ENCODE data around the gene SNX8. TPM values are rescaled to one million over a fixed set of nuclear protein-coding genes. Genes with fewer than 3 reads are reported as not detected.
A peak's percentile ranks its signal among the peaks of the same experiment; 100 is the strongest.

The SNX8 gene
- total and polyA plus RNA-seq, 2 donors (not counting 1 experiment from before 2014, with no cell fraction given): 64.4 to 126 TPM

DNA sequence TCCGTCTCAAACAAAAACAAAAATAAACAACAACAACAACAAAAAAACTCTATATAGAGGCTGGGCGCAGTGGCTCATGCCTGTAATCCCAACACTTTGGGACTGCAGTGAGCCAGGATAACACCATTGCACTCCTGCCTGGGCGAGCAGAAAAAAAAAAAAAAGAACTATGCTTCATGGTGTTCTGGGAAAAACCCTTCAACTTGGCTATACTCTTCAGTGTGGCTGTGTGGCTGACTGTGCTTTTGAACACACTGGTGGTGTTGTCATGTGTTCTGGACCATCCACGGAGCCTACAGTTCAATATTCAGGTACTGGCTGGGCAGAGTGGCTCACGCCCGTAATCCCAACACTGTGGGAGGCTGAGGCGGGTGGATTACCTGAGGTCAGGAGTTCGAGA lies 26.5 kb downstream of the SNX8 start:
- Histone ChIP-seq H3K4me2 (replicated peaks; ENCODE audit: low read depth, low read length, poor library complexity, severe bottlenecking) (peak overlapping the region; percentile 54), H4K20me1 (ENCODE audit: control insufficient read depth, insufficient read depth, low read length, poor library complexity, severe bottlenecking) (peaks cover 17% of the 10 kb centered on the region), H3K4me3 (ENCODE audit: control extremely low read depth in 1 of 5, extremely low read depth in 1 of 5, insufficient read depth in 1 of 5, low read depth in 2 of 5, low read length in 4 of 5) (no peak overlapping the region), H3K27ac (ENCODE audit: low read length in 2 of 2) (peak overlapping the region; percentile 75 to 76), H3K9me3 (ENCODE audit: control extremely low read depth in 1 of 3, control insufficient read depth in 2 of 3, insufficient read depth in 1 of 3, low read length in 2 of 3) (peaks cover 0 to 5% (median 0%) of the 10 kb centered on the region in 3 donors), H3K27me3 (replicated peaks in 1 of 4; ENCODE audit: control extremely low read depth in 1 of 4, control insufficient read depth in 3 of 4, insufficient read depth in 4 of 4, low read length in 3 of 4) (no peaks in the 10 kb centered on the region), H3K9ac (ENCODE audit: low read length) (no peak overlapping the region), H3K79me2 (ENCODE audit: control insufficient read depth, insufficient read depth, low read length) (peaks cover 92% of the 10 kb centered on the region), H2AFZ (ENCODE audit: insufficient read depth, low read depth, low read length, poor library complexity, severe bottlenecking) (peak overlapping the region; percentile 0), H3K36me3 (replicated peaks in 1 of 2; ENCODE audit: control extremely low read depth in 1 of 2, control insufficient read depth in 1 of 2, extremely low read depth in 1 of 2, insufficient read depth in 2 of 2, low read length in 1 of 2) (peaks cover 0 to 6% of the 10 kb centered on the region in 2 experiments), H3K4me1 (ENCODE audit: control insufficient read depth in 2 of 2, insufficient read depth in 2 of 2, low read length in 2 of 2) (peaks cover 20 to 25% of the 10 kb centered on the region in 2 donors)
- intact Hi-C loops (cut with micrococcal nuclease): loop anchor here (1.0 to 2.0 kb wide), 2 partner anchors 13 to 27 kb away; partner anchors contain the start of gene SNX8
- ATAC-seq (ENCODE audit: low read depth) (peak; percentile 31), DNase-seq (peak; percentile 64)
- H3K9me3 Mint-ChIP-seq (ENCODE audit: insufficient read depth): no peaks in the 10 kb centered on the region
- H3K4me1 Mint-ChIP-seq: peaks cover 55% of the 10 kb centered on the region
- ChIA-PET CTCF (no interaction called here), POLR2A (no interaction called here)
- no peak for TF ChIP-seq CTCF (IDR thresholded peaks at IDR 0.05)
- peak overlapping the region; percentile 94 for H3K27ac Mint-ChIP-seq
- WGBS (ENCODE audit: insufficient coverage): 73% methylated on average over 4 of the region's 8 CpGs
- H3K27me3 Mint-ChIP-seq: no peaks in the 10 kb centered on the region
- H3K4me3 Mint-ChIP-seq: peak overlapping the region; percentile 82

- ATAC-seq (ENCODE audit: low read depth) (no peak), DNase-seq (no peak)
- Histone ChIP-seq H3K4me1 (ENCODE audit: control insufficient read depth in 2 of 2, insufficient read depth in 2 of 2, low read length in 2 of 2) (peaks cover 6 to 7% of the 10 kb centered on the region in 2 donors), H3K4me3 (ENCODE audit: control extremely low read depth in 1 of 5, extremely low read depth in 1 of 5, insufficient read depth in 1 of 5, low read depth in 2 of 5, low read length in 4 of 5) (no peak overlapping the region), H3K27me3 (replicated peaks in 1 of 4; ENCODE audit: control extremely low read depth in 1 of 4, control insufficient read depth in 3 of 4, insufficient read depth in 4 of 4, low read length in 3 of 4) (no peaks in the 10 kb centered on the region), H3K27ac (ENCODE audit: low read length in 2 of 2) (no peak overlapping the region), H3K79me2 (ENCODE audit: control insufficient read depth, insufficient read depth, low read length) (peaks cover 82% of the 10 kb centered on the region), H3K9ac (ENCODE audit: low read length) (no peak overlapping the region), H3K36me3 (replicated peaks in 1 of 2; ENCODE audit: control extremely low read depth in 1 of 2, control insufficient read depth in 1 of 2, extremely low read depth in 1 of 2, insufficient read depth in 2 of 2, low read length in 1 of 2) (peaks cover 0 to 7% of the 10 kb centered on the region in 2 experiments), H3K4me2 (replicated peaks; ENCODE audit: low read depth, low read length, poor library complexity, severe bottlenecking) (no peak overlapping the region), H3K9me3 (ENCODE audit: control extremely low read depth in 1 of 3, control insufficient read depth in 2 of 3, insufficient read depth in 1 of 3, low read length in 2 of 3) (no peaks in the 10 kb centered on the region), H4K20me1 (ENCODE audit: control insufficient read depth, insufficient read depth, low read length, poor library complexity, severe bottlenecking) (peaks cover 43% of the 10 kb centered on the region), H2AFZ (ENCODE audit: insufficient read depth, low read depth, low read length, poor library complexity, severe bottlenecking) (no peak overlapping the region)
- Mint-ChIP-seq H3K27me3 (no peaks in the 10 kb centered on the region), H3K4me1 (peaks cover 48% of the 10 kb centered on the region), H3K9me3 (ENCODE audit: insufficient read depth) (no peaks in the 10 kb centered on the region), H3K27ac (no peak overlapping the region), H3K4me3 (no peak overlapping the region)
- ChIA-PET CTCF (no interaction called here), POLR2A (no interaction called here)
- intact Hi-C loops (cut with micrococcal nuclease): no loop called here
- WGBS (ENCODE audit: insufficient coverage): 96% methylated on average over 16 of the region's 20 CpGs
- TF ChIP-seq CTCF (IDR thresholded peaks at IDR 0.05) (no peak), EZH2 (IDR thresholded peaks at IDR 0.05; ENCODE audit: borderline replicate concordance, insufficient read depth, low read depth, low read length, poor library complexity, severe bottlenecking) (no peak)
Observed at GRCh38 chr7:2283074-2283473, 31.2 kb downstream of the SNX8 start.

Data from B cell (primary cell).